ENCODE results near the gene APBB2. TPM values are rescaled to one million over a fixed set of nuclear protein-coding genes. Genes with fewer than 3 reads are reported as not detected.
A peak's percentile ranks its signal among the peaks of the same experiment; 100 is the strongest.

APBB2 gene
- total RNA-seq, 3 donors from 2014 or later: 1.1 to 2.2 (median 1.2) TPM

DNA sequence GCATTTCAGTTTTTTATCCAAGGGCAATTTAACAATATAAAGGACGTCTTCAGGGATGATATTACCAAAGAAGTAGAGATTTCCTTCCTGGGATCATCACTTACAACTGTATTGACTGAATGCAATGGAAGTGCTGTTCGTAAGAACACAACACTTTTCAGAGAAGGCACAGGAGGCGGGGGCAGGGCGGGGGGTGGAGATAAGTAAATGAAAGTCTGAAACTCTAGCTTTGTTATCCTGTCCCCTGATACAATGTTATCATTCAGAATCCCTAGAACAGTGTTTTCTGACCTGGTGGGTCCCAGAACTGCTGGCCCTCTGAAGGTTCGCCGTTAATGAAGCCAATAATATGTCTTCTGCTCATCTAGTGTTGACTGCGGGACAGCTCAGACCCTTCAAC lies 340.0 kb downstream of the APBB2 start:
- peaks cover 22% of the 10 kb centered on the region for H3K27me3 Mint-ChIP-seq (ENCODE audit: low read depth)
- ATAC-seq: no peak
- H3K36me3 Mint-ChIP-seq (ENCODE audit: insufficient read depth): no peaks in the 10 kb centered on the region
- H3K4me1 Mint-ChIP-seq (ENCODE audit: low read depth): no peaks in the 10 kb centered on the region
- no peaks in the 10 kb centered on the region for H3K9me3 Mint-ChIP-seq
- no peak overlapping the region for H3K4me3 Mint-ChIP-seq
- DNase-seq: no peak

DNA sequence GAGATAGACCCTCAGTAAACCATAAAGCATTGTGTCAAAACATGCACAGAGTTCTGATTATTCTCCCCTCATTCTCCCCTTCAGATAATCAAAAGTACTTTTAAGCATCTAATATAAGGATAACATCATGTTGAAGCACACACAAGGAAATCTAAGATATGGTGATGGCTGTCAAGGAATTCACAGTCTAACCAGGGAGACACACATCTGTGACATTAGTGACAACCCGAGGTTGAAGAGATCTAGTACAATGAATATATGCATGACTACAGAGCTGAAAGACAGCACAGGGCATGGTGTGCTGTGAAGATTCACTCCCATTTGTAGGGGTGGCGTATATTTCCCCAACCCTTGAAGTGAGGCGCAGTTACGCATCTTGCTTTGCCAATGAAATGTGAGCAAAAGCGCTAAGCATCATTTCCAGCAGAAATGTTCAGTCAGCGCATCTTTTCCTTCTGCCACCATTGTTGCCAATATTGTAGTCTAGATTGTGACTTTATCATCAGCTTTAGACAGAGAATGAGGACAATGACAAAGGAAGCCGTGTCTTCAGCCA lies 342.6 kb downstream of the APBB2 start:
- DNase-seq (no peak), ATAC-seq (no peak)
- no peaks in the 10 kb centered on the region for H3K36me3 Mint-ChIP-seq (ENCODE audit: insufficient read depth)
- peaks cover 8% of the 10 kb centered on the region for H3K27me3 Mint-ChIP-seq (ENCODE audit: low read depth)
- H3K9me3 Mint-ChIP-seq: no peaks in the 10 kb centered on the region
- H3K4me3 Mint-ChIP-seq: no peak overlapping the region
- no peaks in the 10 kb centered on the region for H3K4me1 Mint-ChIP-seq (ENCODE audit: low read depth)

DNA sequence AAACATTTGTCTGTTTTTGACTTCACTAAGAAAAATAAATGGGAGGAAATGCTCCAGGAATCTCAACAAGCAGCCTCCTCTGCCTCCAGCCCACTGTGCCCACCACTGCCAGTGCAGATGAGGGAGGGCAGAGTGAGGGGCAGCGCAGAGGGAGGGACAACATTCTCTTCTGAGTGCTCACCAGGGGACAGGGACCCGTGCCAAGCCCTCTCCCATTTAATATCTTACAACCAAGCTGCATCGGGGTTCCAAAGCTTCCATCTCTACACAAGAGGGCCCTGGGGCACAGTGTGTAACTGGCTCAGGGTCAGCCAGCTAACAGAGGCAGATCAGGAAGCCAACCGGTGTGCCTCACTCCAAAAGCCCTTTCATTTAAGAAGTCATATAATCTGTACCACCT lies 344.2 kb downstream of the APBB2 start:
- Mint-ChIP-seq H3K4me3 (no peak overlapping the region), H3K9me3 (no peaks in the 10 kb centered on the region), H3K4me1 (ENCODE audit: low read depth) (no peaks in the 10 kb centered on the region), H3K27me3 (ENCODE audit: low read depth) (peaks cover 8% of the 10 kb centered on the region), H3K36me3 (ENCODE audit: insufficient read depth) (no peaks in the 10 kb centered on the region)
- DNase-seq (no peak), ATAC-seq (no peak)

DNA sequence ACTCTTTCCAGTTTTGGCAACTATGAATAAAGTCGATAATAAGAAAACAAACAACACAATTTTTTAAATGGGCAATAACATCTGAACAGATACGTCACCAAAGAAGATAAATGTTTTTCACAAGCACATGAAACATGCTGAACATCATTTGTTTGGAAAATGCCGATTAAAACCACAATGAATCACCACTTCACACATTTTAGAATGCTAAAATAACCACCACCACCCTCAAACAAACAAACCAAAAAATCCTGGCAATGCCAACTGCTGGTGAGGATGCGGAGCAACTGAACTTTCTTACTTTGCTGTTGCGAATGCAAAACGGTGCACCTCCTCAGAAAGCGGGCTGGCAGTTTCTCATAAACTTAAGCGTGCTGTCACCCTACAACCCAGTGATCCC lies 348.6 kb downstream of the APBB2 start:
- H3K27me3 Mint-ChIP-seq (ENCODE audit: low read depth): peaks cover 4% of the 10 kb centered on the region
- no peaks in the 10 kb centered on the region for H3K4me1 Mint-ChIP-seq (ENCODE audit: low read depth)
- H3K9me3 Mint-ChIP-seq: no peaks in the 10 kb centered on the region
- H3K36me3 Mint-ChIP-seq (ENCODE audit: insufficient read depth): no peaks in the 10 kb centered on the region
- DNase-seq: no peak
- no peak overlapping the region for H3K4me3 Mint-ChIP-seq
- no peak for ATAC-seq

DNA sequence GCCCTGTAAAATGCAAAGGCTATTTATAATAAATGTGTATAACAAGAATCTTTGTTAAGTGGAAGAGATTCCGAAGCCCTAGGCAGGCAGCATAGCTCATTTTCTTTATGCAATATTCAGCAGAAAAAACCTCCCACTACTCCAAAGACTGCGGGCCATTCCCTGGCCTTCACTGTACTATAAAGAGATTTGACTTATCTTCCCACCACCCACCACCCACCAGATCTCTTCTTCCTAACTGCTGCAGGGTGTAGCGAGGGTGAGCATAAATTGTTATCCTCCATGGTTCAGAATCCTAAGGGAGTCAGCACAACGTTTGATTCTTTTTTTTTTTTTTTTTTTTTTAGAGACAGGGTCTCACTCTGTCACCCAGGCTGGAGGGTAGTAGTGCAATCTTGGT lies 349.8 kb downstream of the APBB2 start:
- ATAC-seq (no peak), DNase-seq (no peak)
- Mint-ChIP-seq H3K4me3 (no peak overlapping the region), H3K36me3 (ENCODE audit: insufficient read depth) (no peaks in the 10 kb centered on the region), H3K9me3 (no peaks in the 10 kb centered on the region), H3K4me1 (ENCODE audit: low read depth) (no peaks in the 10 kb centered on the region), H3K27me3 (ENCODE audit: low read depth) (peaks cover 5% of the 10 kb centered on the region)

DNA sequence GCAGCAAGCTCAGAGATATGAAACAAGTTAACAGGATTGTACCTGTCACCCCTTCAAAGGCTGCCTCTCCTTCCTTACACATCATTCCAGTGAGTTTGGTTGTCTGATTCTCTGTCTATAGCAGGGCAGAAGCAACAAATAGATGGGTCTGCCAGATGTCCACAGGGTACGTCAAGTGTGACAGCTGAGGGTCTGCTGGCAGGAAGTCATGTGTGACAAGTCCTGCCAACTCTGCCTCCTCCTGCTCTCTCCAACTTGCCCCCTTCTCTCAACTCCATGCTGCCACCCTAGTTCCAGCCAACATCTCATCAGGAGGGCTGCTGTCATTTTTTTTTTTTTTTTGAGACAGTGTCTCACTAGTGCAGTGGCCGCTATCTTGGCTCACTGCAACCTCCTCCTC lies 355.4 kb downstream of the APBB2 start:
- DNase-seq (no peak), ATAC-seq (no peak)
- H3K4me1 Mint-ChIP-seq (ENCODE audit: low read depth): peaks cover 14% of the 10 kb centered on the region
- H3K9me3 Mint-ChIP-seq: no peaks in the 10 kb centered on the region
- no peaks in the 10 kb centered on the region for H3K36me3 Mint-ChIP-seq (ENCODE audit: insufficient read depth)
- H3K4me3 Mint-ChIP-seq: no peak overlapping the region
- H3K27me3 Mint-ChIP-seq (ENCODE audit: low read depth): peaks cover 46% of the 10 kb centered on the region

DNA sequence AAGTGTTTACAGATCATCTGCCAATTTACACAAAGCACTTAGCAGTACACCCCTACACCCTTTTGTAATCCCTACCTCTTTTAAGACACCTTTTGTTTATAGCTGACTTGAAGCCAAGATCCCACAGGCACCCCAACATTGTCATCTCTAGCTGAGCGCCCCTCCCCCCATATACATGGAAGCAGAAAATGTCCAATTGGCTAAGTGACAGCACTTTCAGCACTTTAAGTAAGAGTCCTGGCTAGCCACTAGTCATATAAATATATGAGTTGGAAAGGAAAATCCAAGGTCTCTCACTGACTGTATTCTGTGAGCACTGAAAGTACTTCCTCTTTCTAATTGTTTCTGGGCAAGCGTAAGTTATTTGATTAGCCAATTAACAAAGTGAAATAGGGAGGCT lies 356.4 kb downstream of the APBB2 start:
- ATAC-seq (no peak), DNase-seq (no peak)
- Mint-ChIP-seq H3K4me1 (ENCODE audit: low read depth) (peaks cover 14% of the 10 kb centered on the region), H3K27me3 (ENCODE audit: low read depth) (peaks cover 52% of the 10 kb centered on the region), H3K9me3 (no peaks in the 10 kb centered on the region), H3K4me3 (no peak overlapping the region), H3K36me3 (ENCODE audit: insufficient read depth) (no peaks in the 10 kb centered on the region)

DNA sequence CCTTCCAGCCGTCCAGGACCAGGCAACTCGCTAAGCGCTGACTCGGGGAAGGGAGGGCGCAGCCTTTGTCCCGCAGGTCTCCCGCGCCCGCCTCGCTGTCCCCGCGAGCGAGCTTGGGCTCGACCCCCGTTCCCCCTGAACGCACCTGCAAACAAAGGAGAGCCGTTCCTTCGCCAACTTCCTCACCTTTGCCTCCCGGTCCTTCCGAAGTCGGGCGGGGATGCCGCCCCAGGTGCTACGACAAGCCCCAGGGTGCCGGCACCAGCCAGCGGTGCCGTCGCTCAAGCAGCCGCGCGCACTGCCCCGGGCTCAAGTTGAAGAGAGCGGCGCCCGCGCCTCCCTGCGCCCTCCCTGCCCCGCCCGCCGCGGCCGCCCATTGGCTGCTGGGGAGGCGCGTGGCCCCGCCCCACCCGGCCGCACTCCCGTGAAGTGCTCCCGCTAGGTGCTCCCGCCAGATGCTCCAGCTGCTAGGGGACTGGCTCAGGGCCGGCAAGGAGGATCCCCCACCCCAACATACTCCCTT lies 357.4 kb downstream of the APBB2 start:
- H3K4me3 Mint-ChIP-seq: peak overlapping the region; percentile 73
- ATAC-seq (peak; percentile 98), DNase-seq (peak; percentile 31)
- H3K36me3 Mint-ChIP-seq (ENCODE audit: insufficient read depth): no peaks in the 10 kb centered on the region
- H3K27me3 Mint-ChIP-seq (ENCODE audit: low read depth): peaks cover 54% of the 10 kb centered on the region
- H3K4me1 Mint-ChIP-seq (ENCODE audit: low read depth): peaks cover 14% of the 10 kb centered on the region
- H3K9me3 Mint-ChIP-seq: no peaks in the 10 kb centered on the region

DNA sequence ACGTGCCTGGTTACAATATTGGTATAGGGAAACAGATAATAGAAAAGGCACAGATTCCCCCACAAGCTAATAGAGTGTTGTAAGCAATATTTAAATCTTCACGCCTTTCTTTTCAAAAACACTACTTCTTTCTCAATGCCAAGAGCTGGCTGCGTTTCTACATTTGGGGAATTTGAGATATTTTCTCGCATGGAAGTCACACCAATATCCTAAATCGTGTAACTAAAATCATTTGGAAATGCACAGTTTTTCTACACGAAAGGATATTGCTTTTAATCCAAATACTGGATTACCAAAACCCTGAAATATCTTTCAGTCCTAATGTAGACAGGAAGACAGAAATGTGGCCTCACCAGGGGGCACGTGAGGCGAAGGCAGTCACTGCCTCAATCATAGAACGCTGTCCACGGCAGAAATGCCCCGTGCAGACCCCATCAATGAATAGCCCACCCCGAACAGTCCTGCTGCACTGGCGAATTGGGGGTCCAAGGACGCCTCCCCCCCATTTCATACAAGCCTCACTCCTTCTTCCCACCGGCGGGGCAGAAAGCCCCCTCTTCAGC lies 358.0 kb downstream of the APBB2 start:
- Mint-ChIP-seq H3K4me1 (ENCODE audit: low read depth) (peaks cover 14% of the 10 kb centered on the region), H3K36me3 (ENCODE audit: insufficient read depth) (no peaks in the 10 kb centered on the region), H3K27me3 (ENCODE audit: low read depth) (peaks cover 54% of the 10 kb centered on the region), H3K9me3 (no peaks in the 10 kb centered on the region), H3K4me3 (peak overlapping the region; percentile 73)
- DNase-seq (no peak), ATAC-seq (no peak)

DNA sequence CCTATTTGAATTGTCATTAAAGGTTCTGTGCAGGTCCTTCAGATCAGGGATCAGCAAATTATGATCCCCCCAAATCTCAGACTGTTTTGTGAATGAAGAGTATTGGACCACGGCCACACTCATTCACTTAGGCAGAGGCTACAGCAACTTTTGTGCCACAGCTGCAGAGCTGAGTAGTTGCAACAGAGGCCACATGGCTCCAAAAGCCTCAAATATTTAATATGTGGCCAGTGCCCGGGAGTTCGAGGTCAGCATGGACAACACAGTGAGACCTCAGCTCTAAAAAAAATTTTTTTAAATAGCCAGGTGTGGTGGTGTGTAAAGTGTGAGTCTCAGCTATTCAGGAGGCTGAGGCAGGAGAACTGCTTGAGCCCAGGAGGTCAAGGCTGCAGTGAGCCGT lies 363.8 kb downstream of the APBB2 start:
- H3K36me3 Mint-ChIP-seq (ENCODE audit: insufficient read depth): no peaks in the 10 kb centered on the region
- no peak for ATAC-seq
- DNase-seq: no peak
- no peaks in the 10 kb centered on the region for H3K4me1 Mint-ChIP-seq (ENCODE audit: low read depth)
- H3K9me3 Mint-ChIP-seq: no peaks in the 10 kb centered on the region
- no peak overlapping the region for H3K4me3 Mint-ChIP-seq
- H3K27me3 Mint-ChIP-seq (ENCODE audit: low read depth): peaks cover 22% of the 10 kb centered on the region

DNA sequence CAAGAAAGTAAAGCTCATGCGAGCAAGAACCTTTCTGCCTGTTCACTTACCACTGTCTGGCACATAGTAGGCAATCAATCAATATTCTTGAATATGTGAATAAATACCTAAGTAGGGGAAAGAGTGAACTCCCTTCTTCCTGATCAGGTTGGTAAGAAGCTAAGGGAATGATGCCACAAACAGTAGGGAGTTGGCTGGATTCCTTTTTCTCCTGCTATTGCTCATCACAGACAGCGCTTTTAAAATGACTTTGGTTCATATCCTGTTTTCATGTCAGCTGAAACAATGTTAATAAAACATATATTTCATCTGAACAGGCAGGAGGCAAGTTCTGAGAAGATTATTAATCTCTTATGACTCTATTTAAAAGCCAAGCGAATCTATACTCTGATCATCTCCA lies 365.4 kb downstream of the APBB2 start:
- Mint-ChIP-seq H3K27me3 (ENCODE audit: low read depth) (peaks cover 10% of the 10 kb centered on the region), H3K36me3 (ENCODE audit: insufficient read depth) (no peaks in the 10 kb centered on the region), H3K4me3 (no peak overlapping the region), H3K9me3 (no peaks in the 10 kb centered on the region), H3K4me1 (ENCODE audit: low read depth) (no peaks in the 10 kb centered on the region)
- DNase-seq (no peak), ATAC-seq (no peak)

DNA sequence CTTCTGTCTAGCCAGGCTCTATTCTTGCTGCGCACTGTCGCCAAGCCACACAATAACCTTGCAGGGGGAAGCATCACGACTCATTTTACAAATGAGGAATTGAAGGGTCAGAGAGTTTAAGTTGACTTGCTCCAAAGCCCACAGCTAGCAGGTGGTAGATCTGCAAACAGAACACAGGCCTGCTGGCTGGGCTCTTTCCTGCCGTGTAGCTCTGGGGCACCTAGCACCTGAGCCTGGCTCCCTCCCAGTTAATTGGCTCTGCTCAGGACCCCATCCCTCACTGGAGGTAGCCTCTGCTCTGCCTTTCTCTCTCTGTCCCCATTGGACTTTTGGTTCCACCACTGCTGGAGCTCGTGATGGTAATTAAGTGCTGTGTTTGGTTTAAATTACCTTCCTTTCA lies 366.1 kb downstream of the APBB2 start:
- no peaks in the 10 kb centered on the region for H3K9me3 Mint-ChIP-seq
- no peak for ATAC-seq
- H3K4me3 Mint-ChIP-seq: no peak overlapping the region
- peaks cover 6% of the 10 kb centered on the region for H3K27me3 Mint-ChIP-seq (ENCODE audit: low read depth)
- H3K36me3 Mint-ChIP-seq (ENCODE audit: insufficient read depth): no peaks in the 10 kb centered on the region
- DNase-seq: no peak
- no peaks in the 10 kb centered on the region for H3K4me1 Mint-ChIP-seq (ENCODE audit: low read depth)

DNA sequence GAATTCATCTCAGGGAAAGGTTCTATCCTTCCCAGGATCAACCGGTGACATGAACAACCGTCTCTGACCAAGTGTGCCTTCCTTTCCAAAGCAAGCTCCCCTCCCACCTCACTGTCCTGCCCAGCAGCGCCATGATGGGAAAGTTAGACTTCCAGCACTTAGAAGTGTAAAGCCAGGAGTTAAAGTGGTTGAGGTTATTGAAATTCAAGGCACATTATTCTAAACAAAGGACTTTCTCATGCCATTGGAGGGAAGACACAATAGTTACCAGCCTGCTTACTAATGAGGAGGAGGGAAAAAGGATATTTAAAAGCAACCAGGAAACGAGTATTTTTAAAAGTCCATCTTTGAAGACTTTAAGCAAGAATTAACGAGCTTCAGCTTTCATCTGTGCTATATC lies 367.8 kb downstream of the APBB2 start:
- no peaks in the 10 kb centered on the region for H3K4me1 Mint-ChIP-seq (ENCODE audit: low read depth)
- H3K4me3 Mint-ChIP-seq: no peak overlapping the region
- DNase-seq (no peak), ATAC-seq (no peak)
- H3K27me3 Mint-ChIP-seq (ENCODE audit: low read depth): peaks cover 2% of the 10 kb centered on the region
- no peaks in the 10 kb centered on the region for H3K36me3 Mint-ChIP-seq (ENCODE audit: insufficient read depth)
- H3K9me3 Mint-ChIP-seq: no peaks in the 10 kb centered on the region

DNA sequence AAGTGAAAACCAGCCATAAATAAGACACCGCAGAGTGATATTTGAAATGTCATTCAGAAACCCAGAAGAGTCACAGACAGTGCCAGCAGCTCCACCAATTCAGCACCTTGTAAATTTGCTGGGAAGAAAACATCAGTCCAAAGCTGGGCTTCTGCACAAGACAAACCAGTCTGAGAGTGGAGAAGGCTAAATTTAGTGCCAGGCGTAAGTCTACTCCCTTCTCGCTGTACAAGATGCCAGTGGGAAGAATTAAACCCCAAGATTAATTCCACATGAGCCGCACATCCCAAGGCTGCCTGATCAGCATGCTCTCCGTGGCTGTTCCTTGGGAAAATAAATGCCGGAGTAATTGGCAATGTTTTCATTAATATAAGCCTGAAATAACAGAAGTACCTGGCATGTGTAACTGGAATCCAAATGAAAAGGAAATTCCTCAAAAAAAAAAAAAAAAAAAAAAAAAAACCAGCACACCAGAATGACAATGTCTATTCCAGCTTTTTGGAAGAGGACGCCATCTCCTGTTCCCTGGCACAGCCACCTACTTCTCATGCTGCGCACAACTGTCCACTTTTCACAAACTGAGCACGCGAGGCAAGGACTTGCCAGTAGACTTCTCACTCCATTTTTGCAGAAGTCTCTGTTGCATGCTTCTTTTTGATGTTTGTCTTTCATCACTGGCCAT lies 369.0 kb downstream of the APBB2 start:
- H3K36me3 Mint-ChIP-seq (ENCODE audit: insufficient read depth): no peaks in the 10 kb centered on the region
- peaks cover 4% of the 10 kb centered on the region for H3K4me1 Mint-ChIP-seq (ENCODE audit: low read depth)
- ATAC-seq (no peak), DNase-seq (no peak)
- no peak overlapping the region for H3K4me3 Mint-ChIP-seq
- H3K9me3 Mint-ChIP-seq: no peaks in the 10 kb centered on the region
- peaks cover 2% of the 10 kb centered on the region for H3K27me3 Mint-ChIP-seq (ENCODE audit: low read depth)

DNA sequence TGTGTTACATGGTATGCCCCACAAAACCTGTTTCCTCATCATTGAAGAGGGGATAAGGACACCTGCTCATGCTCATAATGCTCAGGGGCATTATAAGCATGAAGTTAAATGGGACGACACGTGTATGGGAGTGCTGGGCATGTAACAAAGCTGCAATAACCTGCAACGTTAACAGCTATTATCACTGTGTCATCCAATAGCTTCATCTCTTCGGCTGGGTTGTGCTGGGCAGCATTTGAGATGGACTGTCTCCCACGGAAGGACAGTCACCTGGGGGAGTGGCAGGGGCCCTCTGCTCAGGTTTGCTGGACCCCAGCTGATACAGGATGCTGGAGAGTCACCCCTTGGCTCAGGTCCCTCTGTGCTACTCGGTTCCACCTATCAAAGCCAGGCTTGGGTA lies 370.1 kb downstream of the APBB2 start:
- H3K27me3 Mint-ChIP-seq (ENCODE audit: low read depth): peaks cover 2% of the 10 kb centered on the region
- DNase-seq (no peak), ATAC-seq (no peak)
- peaks cover 4% of the 10 kb centered on the region for H3K4me1 Mint-ChIP-seq (ENCODE audit: low read depth)
- no peak overlapping the region for H3K4me3 Mint-ChIP-seq
- no peaks in the 10 kb centered on the region for H3K36me3 Mint-ChIP-seq (ENCODE audit: insufficient read depth)
- no peaks in the 10 kb centered on the region for H3K9me3 Mint-ChIP-seq
